Measurements from ENCODE around the gene CYGB.
"Not testable (repeated sequence)": the region's sequence is repeated elsewhere in the genome, so short reads cannot be mapped to it uniquely, and the experiment has no call there.

Gene CYGB

GRCh38 chr17:76567634-76568432 lies 30.3 kb upstream of the CYGB start:
- DNase-seq = no peak

- DNase-seq = no peak
These were observed 29.5 kb upstream of the CYGB start for GRCh38 chr17:76566988-76567431.

- DNase-seq = no peak
These were observed 29.1 kb upstream of the CYGB start for GRCh38 chr17:76566613-76566943.

- DNase-seq = no peak
These were observed 28.5 kb upstream of the CYGB start for GRCh38 chr17:76565728-76566612.

- not testable (repeated sequence) for DNase-seq
These were observed 27.6 kb upstream of the CYGB start for GRCh38 chr17:76564991-76565727.

GRCh38 chr17:76563359-76563758 lies 25.9 kb upstream of the CYGB start:
- not testable (repeated sequence) for DNase-seq

GRCh38 chr17:76562734-76563148 lies 25.2 kb upstream of the CYGB start:
- peak in 1 of 51 donors; percentile 69 for DNase-seq

GRCh38 chr17:76561799-76562268 lies 24.3 kb upstream of the CYGB start:
- DNase-seq = no peak

- DNase-seq = no peak
These were observed 23.8 kb upstream of the CYGB start for GRCh38 chr17:76561332-76561731.

GRCh38 chr17:76560877-76561221 lies 23.3 kb upstream of the CYGB start:
- no peak for DNase-seq

- no peak for DNase-seq
These were observed 22.7 kb upstream of the CYGB start for GRCh38 chr17:76560036-76560876.

- DNase-seq = not testable (repeated sequence)
These were observed 22.0 kb upstream of the CYGB start for GRCh38 chr17:76559460-76559859.

- peak in 4 of 51 donors; percentile 9 to 41 (median 33) for DNase-seq
These were observed 20.9 kb upstream of the CYGB start for GRCh38 chr17:76558198-76559095.

- peak; percentile 49 to 93 (median 84) for DNase-seq
These were observed 20.1 kb upstream of the CYGB start for GRCh38 chr17:76557368-76558197.

GRCh38 chr17:76556765-76557367 lies 19.4 kb upstream of the CYGB start:
- DNase-seq = no peak

- DNase-seq = peak in 39 of 51 donors; percentile 15 to 79 (median 48)
These were observed 16.6 kb upstream of the CYGB start for GRCh38 chr17:76554131-76554530.

GRCh38 chr17:76553178-76553908 lies 15.8 kb upstream of the CYGB start:
- no peak for DNase-seq

- DNase-seq = no peak
These were observed 14.2 kb upstream of the CYGB start for GRCh38 chr17:76551685-76552084.

Measured in hypothalamus (tissue), 51 donors.